ENCODE measurements around the gene SRGAP3.
A peak's percentile ranks its signal among the peaks of the same experiment; 100 is the strongest.

SRGAP3 gene

DNA sequence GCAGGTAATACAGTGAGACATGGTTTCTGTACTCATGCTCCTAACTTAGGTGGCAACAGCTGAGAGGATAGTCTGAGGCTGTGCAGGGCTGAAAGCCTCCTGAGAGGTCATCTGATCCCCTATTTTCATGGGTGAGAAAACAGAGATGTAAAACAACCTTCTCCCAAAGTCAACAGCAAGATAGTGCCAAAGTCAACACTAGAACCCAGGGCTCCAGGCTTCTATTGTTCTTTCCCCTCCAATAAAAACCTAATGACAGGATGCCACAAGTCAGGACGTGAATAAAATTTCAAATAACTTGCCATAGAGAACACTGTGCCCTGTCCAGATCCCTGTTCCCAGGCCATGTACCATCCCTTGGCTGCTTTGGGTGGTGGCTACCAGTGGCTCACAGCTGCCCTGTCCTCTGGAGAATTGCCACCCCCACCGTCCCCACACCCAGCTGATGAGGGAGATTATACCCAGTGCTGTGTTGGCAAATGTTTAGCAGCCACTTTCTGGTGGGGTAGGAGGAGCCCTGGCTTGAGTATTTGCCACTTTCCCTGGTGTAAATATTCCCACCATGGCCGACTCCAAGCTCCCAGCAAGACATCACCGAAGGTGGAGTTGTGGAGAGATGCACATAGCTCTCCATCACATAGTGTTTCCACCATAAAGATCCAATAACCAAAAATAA is 54.8 kb downstream of the SRGAP3 start (continued):
- TF ChIP-seq ZNF280D (tag by site-specific recombination; IDR thresholded peaks at IDR 0.05) (no peak), ZBTB17 (tag by site-specific recombination; IDR thresholded peaks at IDR 0.05) (no peak), ZNF398 (tag by site-specific recombination; IDR thresholded peaks at IDR 0.05) (no peak), ZNF596 (tag by site-specific recombination; IDR thresholded peaks at IDR 0.05) (peak; percentile 82), ZNF792 (tag by site-specific recombination; IDR thresholded peaks at IDR 0.05) (no peak; the same call in 1 of the 2 replicates), ZNF707 (tag by site-specific recombination; IDR thresholded peaks at IDR 0.05) (no peak), ZNF561 (tag by site-specific recombination; IDR thresholded peaks at IDR 0.05; ENCODE audit: borderline replicate concordance) (peak; percentile 94), FEZF1 (tag by site-specific recombination; IDR thresholded peaks at IDR 0.05) (peak; percentile 92), ZNF114 (tag by site-specific recombination; IDR thresholded peaks at IDR 0.05) (no peak), SETDB1 (IDR thresholded peaks at IDR 0.05; ENCODE audit: insufficient read length, low read length) (no peak), ZNF501 (tag by site-specific recombination; IDR thresholded peaks at IDR 0.05) (peak; percentile 70), ZNF645 (tag by site-specific recombination; IDR thresholded peaks at IDR 0.05) (no peak), ZNF513 (tag by site-specific recombination; IDR thresholded peaks at IDR 0.05) (0 out of 2 replicates have a peak, but pooled peaks have one; percentile 30), ZNF600 (tag by site-specific recombination; IDR thresholded peaks at IDR 0.05) (no peak), IKZF3 (tag by site-specific recombination; IDR thresholded peaks at IDR 0.05) (peak; percentile 94), ZNF155 (tag by site-specific recombination; IDR thresholded peaks at IDR 0.05) (no peak), ZNF335 (tag by site-specific recombination; conservative IDR thresholded peaks at IDR 0.05) (no peak), ZSCAN30 (tag by site-specific recombination; IDR thresholded peaks at IDR 0.05) (peak; percentile 99), OVOL3 (tag by site-specific recombination; IDR thresholded peaks at IDR 0.05) (peak; percentile 88), REPIN1 (tag by site-specific recombination; IDR thresholded peaks at IDR 0.05; ENCODE audit: low read depth) (no peak)
- TF ChIP-seq, protein P1, sequence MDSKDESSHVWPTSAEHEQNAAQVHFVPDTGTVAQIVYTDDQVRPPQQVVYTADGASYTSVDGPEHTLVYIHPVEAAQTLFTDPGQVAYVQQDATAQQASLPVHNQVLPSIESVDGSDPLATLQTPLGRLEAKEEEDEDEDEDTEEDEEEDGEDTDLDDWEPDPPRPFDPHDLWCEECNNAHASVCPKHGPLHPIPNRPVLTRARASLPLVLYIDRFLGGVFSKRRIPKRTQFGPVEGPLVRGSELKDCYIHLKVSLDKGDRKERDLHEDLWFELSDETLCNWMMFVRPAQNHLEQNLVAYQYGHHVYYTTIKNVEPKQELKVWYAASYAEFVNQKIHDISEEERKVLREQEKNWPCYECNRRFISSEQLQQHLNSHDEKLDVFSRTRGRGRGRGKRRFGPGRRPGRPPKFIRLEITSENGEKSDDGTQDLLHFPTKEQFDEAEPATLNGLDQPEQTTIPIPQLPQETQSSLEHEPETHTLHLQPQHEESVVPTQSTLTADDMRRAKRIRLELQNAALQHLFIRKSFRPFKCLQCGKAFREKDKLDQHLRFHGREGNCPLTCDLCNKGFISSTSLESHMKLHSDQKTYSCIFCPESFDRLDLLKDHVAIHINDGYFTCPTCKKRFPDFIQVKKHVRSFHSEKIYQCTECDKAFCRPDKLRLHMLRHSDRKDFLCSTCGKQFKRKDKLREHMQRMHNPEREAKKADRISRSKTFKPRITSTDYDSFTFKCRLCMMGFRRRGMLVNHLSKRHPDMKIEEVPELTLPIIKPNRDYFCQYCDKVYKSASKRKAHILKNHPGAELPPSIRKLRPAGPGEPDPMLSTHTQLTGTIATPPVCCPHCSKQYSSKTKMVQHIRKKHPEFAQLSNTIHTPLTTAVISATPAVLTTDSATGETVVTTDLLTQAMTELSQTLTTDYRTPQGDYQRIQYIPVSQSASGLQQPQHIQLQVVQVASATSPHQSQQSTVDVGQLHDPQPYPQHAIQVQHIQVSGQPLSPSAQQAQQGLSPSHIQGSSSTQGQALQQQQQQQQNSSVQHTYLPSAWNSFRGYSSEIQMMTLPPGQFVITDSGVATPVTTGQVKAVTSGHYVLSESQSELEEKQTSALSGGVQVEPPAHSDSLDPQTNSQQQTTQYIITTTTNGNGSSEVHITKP (tag by site-specific recombination; IDR thresholded peaks at IDR 0.05) = 0 out of 2 replicates have a peak, but pooled peaks have one; percentile 38
- TF ChIP-seq, protein P2, sequence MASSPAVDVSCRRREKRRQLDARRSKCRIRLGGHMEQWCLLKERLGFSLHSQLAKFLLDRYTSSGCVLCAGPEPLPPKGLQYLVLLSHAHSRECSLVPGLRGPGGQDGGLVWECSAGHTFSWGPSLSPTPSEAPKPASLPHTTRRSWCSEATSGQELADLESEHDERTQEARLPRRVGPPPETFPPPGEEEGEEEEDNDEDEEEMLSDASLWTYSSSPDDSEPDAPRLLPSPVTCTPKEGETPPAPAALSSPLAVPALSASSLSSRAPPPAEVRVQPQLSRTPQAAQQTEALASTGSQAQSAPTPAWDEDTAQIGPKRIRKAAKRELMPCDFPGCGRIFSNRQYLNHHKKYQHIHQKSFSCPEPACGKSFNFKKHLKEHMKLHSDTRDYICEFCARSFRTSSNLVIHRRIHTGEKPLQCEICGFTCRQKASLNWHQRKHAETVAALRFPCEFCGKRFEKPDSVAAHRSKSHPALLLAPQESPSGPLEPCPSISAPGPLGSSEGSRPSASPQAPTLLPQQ (tag by site-specific recombination; IDR thresholded peaks at IDR 0.05) = no peak
- TF ChIP-seq, protein P3, sequence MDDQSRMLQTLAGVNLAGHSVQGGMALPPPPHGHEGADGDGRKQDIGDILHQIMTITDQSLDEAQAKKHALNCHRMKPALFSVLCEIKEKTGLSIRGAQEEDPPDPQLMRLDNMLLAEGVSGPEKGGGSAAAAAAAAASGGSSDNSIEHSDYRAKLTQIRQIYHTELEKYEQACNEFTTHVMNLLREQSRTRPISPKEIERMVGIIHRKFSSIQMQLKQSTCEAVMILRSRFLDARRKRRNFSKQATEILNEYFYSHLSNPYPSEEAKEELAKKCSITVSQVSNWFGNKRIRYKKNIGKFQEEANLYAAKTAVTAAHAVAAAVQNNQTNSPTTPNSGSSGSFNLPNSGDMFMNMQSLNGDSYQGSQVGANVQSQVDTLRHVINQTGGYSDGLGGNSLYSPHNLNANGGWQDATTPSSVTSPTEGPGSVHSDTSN (CRISPR knock-in tag; IDR thresholded peaks at IDR 0.05) = no peak
- TF ChIP-seq, protein P4, sequence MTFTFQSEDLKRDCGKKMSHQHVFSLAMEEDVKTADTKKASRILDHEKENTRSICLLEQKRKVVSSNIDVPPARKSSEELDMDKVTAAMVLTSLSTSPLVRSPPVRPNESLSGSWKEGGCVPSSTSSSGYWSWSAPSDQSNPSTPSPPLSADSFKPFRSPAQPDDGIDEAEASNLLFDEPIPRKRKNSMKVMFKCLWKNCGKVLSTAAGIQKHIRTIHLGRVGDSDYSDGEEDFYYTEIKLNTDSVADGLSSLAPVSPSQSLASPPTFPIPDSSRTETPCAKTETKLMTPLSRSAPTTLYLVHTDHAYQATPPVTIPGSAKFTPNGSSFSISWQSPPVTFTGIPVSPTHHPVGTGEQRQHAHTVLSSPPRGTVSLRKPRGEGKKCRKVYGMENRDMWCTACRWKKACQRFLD (tag by site-specific recombination; IDR thresholded peaks at IDR 0.05) = no peak
